H9 (cell line): ENCODE results near the gene INSIG1. TPM values are rescaled to one million over a fixed set of nuclear protein-coding genes. Genes with fewer than 3 reads are reported as not detected.

Source experiments
- DNase-seq: peaks from one replicate; pipeline ENCODE4 v3.0.0-alpha.2; 2017
- H2AFZ ChIP-seq: one replicate; pipeline ENCODE4 v1.6.1; 2013; ENCODE audit warnings: mild to moderate bottlenecking, low read length, control low read depth, moderate library complexity
- H2AK5ac ChIP-seq: 2 replicates; pipeline ENCODE4 v1.6.1; 2013; ENCODE audit warnings: low read length, control low read depth, mixed read lengths; ENCODE audit not compliant: insufficient read length
- H2BK120ac ChIP-seq: one replicate; pipeline ENCODE4 v1.6.1; 2013; ENCODE audit warnings: low read depth, mild to moderate bottlenecking, low read length, control low read depth, inconsistent platforms; ENCODE audit not compliant: poor library complexity, severe bottlenecking
- H2BK12ac ChIP-seq: 2 replicates; pipeline ENCODE4 v1.6.1; 2013; ENCODE audit warnings: low read length, control low read depth, mixed read lengths, low read depth; ENCODE audit not compliant: insufficient read length
- H2BK15ac ChIP-seq: 2 replicates; pipeline ENCODE4 v1.6.1; 2013; ENCODE audit warnings: low read depth, low read length, control low read depth
- H2BK20ac ChIP-seq: one replicate; pipeline ENCODE4 v1.6.1; 2013; ENCODE audit warnings: low read depth, mild to moderate bottlenecking, low read length, control low read depth, inconsistent platforms; ENCODE audit not compliant: poor library complexity, severe bottlenecking
- H2BK5ac ChIP-seq: 2 replicates; pipeline ENCODE4 v1.6.1; 2013; ENCODE audit warnings: low read length, control low read depth, mixed read lengths; ENCODE audit not compliant: insufficient read length
- H3K14ac ChIP-seq: 2 replicates; pipeline ENCODE4 v1.6.1; 2013; ENCODE audit warnings: low read length, control low read depth; ENCODE audit not compliant: insufficient read depth
- H3K18ac ChIP-seq: 2 replicates; pipeline ENCODE4 v1.6.1; 2013; ENCODE audit warnings: low read depth, mild to moderate bottlenecking, mixed read lengths, low read length, control low read depth; ENCODE audit not compliant: insufficient read length
- H3K23ac ChIP-seq: 2 replicates; pipeline ENCODE4 v1.6.1; 2013; ENCODE audit warnings: low read length, control low read depth, mixed read lengths, low read depth; ENCODE audit not compliant: insufficient read length
- H3K23me2 ChIP-seq: 2 replicates; pipeline ENCODE4 v1.6.1; 2013; ENCODE audit warnings: low read depth, mild to moderate bottlenecking, mixed read lengths, low read length, control low read depth; ENCODE audit not compliant: insufficient read length, poor library complexity, severe bottlenecking
- H3K27ac ChIP-seq: 2 replicates; pipeline ENCODE4 v1.5.1; 2013; ENCODE audit warnings: low read length, control low read depth, mixed read lengths, low read depth; ENCODE audit not compliant: insufficient read length
- H3K27me3 ChIP-seq: 2 replicates; pipeline ENCODE4 v1.6.1; 2013; ENCODE audit warnings: low read length, control low read depth, inconsistent platforms; ENCODE audit not compliant: insufficient read depth
- H3K4ac ChIP-seq: 2 replicates; pipeline ENCODE4 v1.6.1; 2013; ENCODE audit warnings: low read depth, mild to moderate bottlenecking, control low read depth, inconsistent platforms, low read length, moderate library complexity
- H3K4me1 ChIP-seq: 2 replicates; pipeline ENCODE4 v1.6.1; 2013; ENCODE audit warnings: low read length, control low read depth, inconsistent platforms; ENCODE audit not compliant: insufficient read depth
- H3K4me2 ChIP-seq: 2 replicates; pipeline ENCODE4 v1.6.1; 2013; ENCODE audit warnings: low read length, control low read depth, mixed read lengths; ENCODE audit not compliant: insufficient read length, insufficient read depth
- H3K56ac ChIP-seq: 2 replicates; pipeline ENCODE4 v1.6.1; 2013; ENCODE audit warnings: low read depth, mild to moderate bottlenecking, mixed read lengths, low read length, control low read depth; ENCODE audit not compliant: insufficient read length
- H3K79me1 ChIP-seq: 2 replicates; pipeline ENCODE4 v1.6.1; 2013; ENCODE audit warnings: low read depth, mild to moderate bottlenecking, moderate library complexity, low read length, control low read depth, inconsistent platforms; ENCODE audit not compliant: insufficient read depth, poor library complexity, severe bottlenecking
- H3K79me2 ChIP-seq: 2 replicates; pipeline ENCODE4 v1.6.1; 2013; ENCODE audit warnings: low read length, control low read depth, inconsistent platforms; ENCODE audit not compliant: insufficient read depth
- H3K9ac ChIP-seq: 2 replicates; pipeline ENCODE4 v1.6.1; 2013; ENCODE audit warnings: low read length, control low read depth, mixed read lengths; ENCODE audit not compliant: insufficient read length; ENCODE audit errors: extremely low read depth
- H3K9me3 ChIP-seq: one replicate; pipeline ENCODE4 v1.6.1; 2013; ENCODE audit warnings: low read depth, low read length, inconsistent platforms; ENCODE audit not compliant: control insufficient read depth
- H3T11ph ChIP-seq: one replicate; pipeline ENCODE4 v1.6.1; 2013; ENCODE audit warnings: mild to moderate bottlenecking, low read length, control low read depth, inconsistent platforms
- H4K20me1 ChIP-seq: one replicate; pipeline ENCODE4 v1.6.1; 2013; ENCODE audit not compliant: control insufficient read depth, insufficient read length, insufficient read depth
- H4K5ac ChIP-seq: 2 replicates; pipeline ENCODE4 v1.6.1; 2013; ENCODE audit warnings: low read depth, mild to moderate bottlenecking, mixed read lengths, low read length, control low read depth; ENCODE audit not compliant: insufficient read length
- H4K8ac ChIP-seq: replicated peaks from 2 replicates; pipeline ENCODE4 v1.6.1; 2013; ENCODE audit warnings: low read length, control low read depth, mixed read lengths, low read depth; ENCODE audit not compliant: insufficient read length
- H4K91ac ChIP-seq: 2 replicates; pipeline ENCODE4 v1.6.1; 2013; ENCODE audit warnings: low read depth, mild to moderate bottlenecking, moderate library complexity, mixed read lengths, low read length, control low read depth; ENCODE audit not compliant: insufficient read length
- H3K27ac Mint-ChIP-seq, 3 experiments: 2 replicates in 2 of 3; 3 replicates in 1 of 3; pipeline ENCODE4 v1.8.0; 2020 to 2021; ENCODE audit warnings: mixed read lengths in 3 of 3, mild to moderate bottlenecking in 1 of 3, moderate library complexity in 1 of 3
- H3K27me3 Mint-ChIP-seq: 2 replicates; pipeline ENCODE4 v1.8.0; 2021; ENCODE audit warnings: low read depth, mild to moderate bottlenecking, moderate library complexity, mixed read lengths
- H3K36me3 Mint-ChIP-seq, 3 experiments: 2 replicates in 2 of 3; 3 replicates in 1 of 3; pipeline ENCODE4 v1.8.0; 2020 to 2021; ENCODE audit warnings: low read depth in 3 of 3, mixed read lengths in 3 of 3; ENCODE audit not compliant: insufficient read depth in 1 of 3
- H3K4me1 Mint-ChIP-seq, 2 experiments: 2 replicates each; pipeline ENCODE4 v1.8.0; 2020; ENCODE audit warnings: mixed read lengths in 2 of 2
- H3K4me3 Mint-ChIP-seq, 2 experiments: 2 replicates in 1 of 2; 3 replicates in 1 of 2; pipeline ENCODE4 v1.8.0; 2020 to 2021; ENCODE audit warnings: mild to moderate bottlenecking in 2 of 2, mixed read lengths in 2 of 2, moderate library complexity in 1 of 2
- H3K9me3 Mint-ChIP-seq, 2 experiments: 2 replicates in 1 of 2; 3 replicates in 1 of 2; pipeline ENCODE4 v1.8.0; 2020; ENCODE audit warnings: mild to moderate bottlenecking in 2 of 2, mixed read lengths in 2 of 2, moderate library complexity in 1 of 2
- CTCF ChIP-seq: fragments of 200-600 bp; sonication (generic); conservative IDR thresholded peaks from 3 replicates; pipeline ENCODE4 v1.8.0; 2021; ENCODE audit warnings: antibody characterized with exemption, mild to moderate bottlenecking
- WGBS: extraction: QIAGEN DNeasy Blood & Tissue Kit; methylation state at CpG from one replicate; pipeline ENCODE4 v1.1.7; 2013; ENCODE audit warnings: missing lambda C conversion rate, low lambda C conversion rate, mixed read lengths; ENCODE audit not compliant: insufficient read length; ENCODE audit errors: extremely low coverage; 5-methylcytosine and 5-hydroxymethylcytosine counted together
- total RNA-seq: library from RNA; stranded (reverse); gene quantifications from 2 replicates; pipeline ENCODE4 v1.2.1, GENCODE V29; 2021

Gene INSIG1
- total RNA-seq, 1 experiment from 2014 or later = 23.3 TPM

GRCh38 chr7:155296788-155297516, 726 bp upstream of the INSIG1 start:
- no peak overlapping the region for H4K8ac ChIP-seq
- H2BK5ac ChIP-seq = no peak overlapping the region
- peak; percentile 49 for DNase-seq
- H3K79me1 ChIP-seq = peaks cover 3% of the 10 kb centered on the region
- H3K23me2 ChIP-seq = peaks cover 19% of the 10 kb centered on the region
- H3K27me3 ChIP-seq = no peaks in the 10 kb centered on the region
- H2BK120ac ChIP-seq = no peak overlapping the region
- peak overlapping the region; percentile 59 for H3K27ac ChIP-seq
- peak overlapping the region; percentile 84 for H3K14ac ChIP-seq
- peaks cover 24% of the 10 kb centered on the region; the same call in 1 of the 2 replicates for H3K79me2 ChIP-seq
- TF ChIP-seq CTCF = peak; percentile 52; the same call in 2 of the 3 replicates
- no peak overlapping the region for H2AK5ac ChIP-seq
- H4K5ac ChIP-seq = no peak overlapping the region
- 0 out of 2 replicates have a peak, but pooled peaks cover 8% of the 10 kb centered on the region for H3K4me1 ChIP-seq
- H3K36me3 Mint-ChIP-seq = peaks cover 18 to 28% (median 21%) of the 10 kb centered on the region in 3 experiments
- H3K4me1 Mint-ChIP-seq = peaks cover 42 to 45% of the 10 kb centered on the region in 2 experiments
- peak overlapping the region; percentile 51 for H3K18ac ChIP-seq
- H3K4ac ChIP-seq = no peak overlapping the region
- H3K4me2 ChIP-seq = peak overlapping the region; percentile 89
- no peak overlapping the region for H3K56ac ChIP-seq
- H4K91ac ChIP-seq = no peak overlapping the region
- no peak overlapping the region for H2BK15ac ChIP-seq
- H2BK12ac ChIP-seq = peak overlapping the region; percentile 30
- H3T11ph ChIP-seq = no peak overlapping the region
- peak overlapping the region; percentile 80 to 97 (median 92); a peak in 6 of 7 replicates for H3K27ac Mint-ChIP-seq
- WGBS = no CpG with 5 or more reads among the region's 57 CpGs
- peaks cover 3 to 4% of the 10 kb centered on the region in 2 experiments; a peak in 2 of 5 replicates for H3K9me3 Mint-ChIP-seq
- no peaks in the 10 kb centered on the region for H3K9me3 ChIP-seq
- peaks cover 3% of the 10 kb centered on the region; the same call in 1 of the 2 replicates for H3K27me3 Mint-ChIP-seq
- H3K4me3 Mint-ChIP-seq = peak overlapping the region; percentile 65 to 81
- no peak overlapping the region for H2BK20ac ChIP-seq
- no peaks in the 10 kb centered on the region for H4K20me1 ChIP-seq
- no peak overlapping the region for H3K23ac ChIP-seq
- H2AFZ ChIP-seq = no peak overlapping the region
- peak overlapping the region; percentile 72 for H3K9ac ChIP-seq
